ENCODE results near the gene ZSCAN25.
"Not testable (repeated sequence)": the region's sequence is repeated elsewhere in the genome, so short reads cannot be mapped to it uniquely, and the experiment has no call there.

The ZSCAN25 gene

DNA sequence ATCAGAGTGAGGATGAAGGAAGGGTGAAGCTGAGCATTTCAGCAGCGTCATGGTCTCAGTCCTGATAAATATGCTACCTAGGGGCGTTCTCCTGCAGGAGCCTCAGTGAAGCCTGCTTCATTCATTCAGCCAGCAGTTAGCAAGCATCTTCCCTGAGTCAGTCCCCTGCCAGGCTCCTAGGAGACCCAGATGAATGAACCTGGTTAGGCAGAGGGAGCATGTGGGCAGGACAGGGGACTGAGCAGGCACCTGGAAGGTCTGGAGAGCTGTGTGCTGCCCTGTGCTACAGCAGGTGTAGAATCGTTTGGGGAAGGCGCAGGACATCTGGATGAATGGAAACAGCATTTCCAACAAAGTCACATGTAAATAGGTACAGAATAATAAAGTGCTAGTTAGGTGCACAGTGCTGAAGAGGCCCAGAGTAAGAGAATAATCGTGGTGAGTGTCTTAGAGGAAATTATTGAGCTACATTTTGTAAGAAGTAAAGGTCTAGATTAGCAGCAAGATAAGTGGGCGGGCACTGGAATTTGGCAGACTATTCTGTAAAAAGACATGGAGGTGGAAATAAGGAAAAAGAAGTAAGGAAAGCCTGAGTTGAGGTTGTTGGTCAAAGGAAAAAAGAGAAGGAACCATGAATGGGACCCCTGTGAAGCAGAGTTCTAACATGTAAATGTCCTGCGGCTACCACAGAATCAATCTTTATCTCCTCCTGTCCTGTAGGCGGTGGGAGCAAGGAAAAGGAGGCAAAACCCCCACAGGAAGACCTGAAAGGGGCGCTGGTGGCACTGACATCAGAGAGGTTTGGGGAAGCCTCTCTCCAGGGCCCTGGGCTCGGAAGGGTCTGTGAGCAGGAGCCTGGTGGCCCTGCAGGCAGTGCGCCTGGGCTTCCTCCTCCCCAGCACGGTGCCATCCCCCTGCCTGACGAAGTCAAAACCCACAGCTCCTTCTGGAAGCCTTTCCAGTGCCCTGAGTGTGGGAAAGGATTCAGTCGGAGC, 12.0 kb downstream of the ZSCAN25 start:
- WGBS (ENCODE audit: extremely low coverage, insufficient coverage, low lambda C conversion rate), result no CpG with 5 or more reads among the region's 14 CpGs
- H3K23ac ChIP-seq (ENCODE audit: low read length), result no peak overlapping the region
- H2AK5ac ChIP-seq (ENCODE audit: low read length), result no peak overlapping the region
- no peak overlapping the region for H3K4ac ChIP-seq (ENCODE audit: low read depth, low read length)
- H3K79me1 ChIP-seq (ENCODE audit: low read length), result no peaks in the 10 kb centered on the region
- no peaks in the 10 kb centered on the region for H3K4me1 ChIP-seq (ENCODE audit: control insufficient read depth, low read depth, low read length)
- H3K9ac ChIP-seq (ENCODE audit: low read length), result no peak overlapping the region
- no peak overlapping the region for H3K56ac ChIP-seq (ENCODE audit: low read length)
- no peak overlapping the region for H2BK15ac ChIP-seq (replicated peaks; ENCODE audit: low read depth)
- no peaks in the 10 kb centered on the region for H3K79me2 ChIP-seq (ENCODE audit: control insufficient read depth, insufficient read depth, low read length)
- no peak overlapping the region for H2BK5ac ChIP-seq (ENCODE audit: low read length)
- peak; percentile 7 for DNase-seq
- H3K4me3 ChIP-seq (ENCODE audit: low read length), result no peak overlapping the region
- H4K8ac ChIP-seq (ENCODE audit: low read depth, low read length), result no peak overlapping the region
- H2BK120ac ChIP-seq (ENCODE audit: low read depth, low read length), result no peak overlapping the region
- H4K5ac ChIP-seq (ENCODE audit: low read length), result no peak overlapping the region
- H3K18ac ChIP-seq (ENCODE audit: low read length), result no peak overlapping the region
- H3K27ac ChIP-seq (ENCODE audit: low read depth, low read length), result no peak overlapping the region
- peaks cover 12% of the 10 kb centered on the region for H3K36me3 ChIP-seq (ENCODE audit: control insufficient read depth, insufficient read depth, low read length)
- H3K27me3 ChIP-seq (ENCODE audit: insufficient read depth, low read length, poor library complexity), result no peaks in the 10 kb centered on the region
- no peak overlapping the region for H3K4me2 ChIP-seq (ENCODE audit: low read length)

DNA sequence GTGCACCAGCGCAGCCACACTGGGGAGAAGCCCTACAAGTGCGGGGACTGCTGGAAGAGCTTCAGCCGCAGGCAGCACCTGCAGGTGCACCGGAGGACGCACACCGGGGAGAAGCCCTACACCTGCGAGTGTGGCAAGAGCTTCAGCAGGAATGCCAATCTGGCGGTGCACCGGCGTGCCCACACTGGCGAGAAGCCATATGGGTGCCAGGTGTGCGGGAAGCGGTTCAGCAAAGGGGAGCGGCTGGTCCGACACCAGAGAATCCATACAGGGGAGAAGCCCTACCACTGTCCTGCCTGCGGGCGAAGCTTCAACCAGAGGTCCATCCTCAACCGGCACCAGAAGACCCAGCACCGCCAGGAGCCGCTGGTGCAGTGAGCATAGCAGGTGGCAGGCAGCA, 12.9 kb downstream of the ZSCAN25 start:
- no peak overlapping the region for H3K18ac ChIP-seq (ENCODE audit: low read length)
- no peak overlapping the region for H4K5ac ChIP-seq (ENCODE audit: low read length)
- H4K8ac ChIP-seq (ENCODE audit: low read depth, low read length), result no peak overlapping the region
- no peak overlapping the region for H2AK5ac ChIP-seq (ENCODE audit: low read length)
- no peak overlapping the region for H3K4ac ChIP-seq (ENCODE audit: low read depth, low read length)
- H3K36me3 ChIP-seq (ENCODE audit: control insufficient read depth, insufficient read depth, low read length), result peaks cover 12% of the 10 kb centered on the region
- H3K9ac ChIP-seq (ENCODE audit: low read length), result no peak overlapping the region
- H3K27ac ChIP-seq (ENCODE audit: low read depth, low read length), result no peak overlapping the region
- no peaks in the 10 kb centered on the region for H3K4me1 ChIP-seq (ENCODE audit: control insufficient read depth, low read depth, low read length)
- H2BK120ac ChIP-seq (ENCODE audit: low read depth, low read length), result no peak overlapping the region
- no CpG with 5 or more reads among the region's 20 CpGs for WGBS (ENCODE audit: extremely low coverage, insufficient coverage, low lambda C conversion rate)
- no peak for DNase-seq
- H2BK15ac ChIP-seq (replicated peaks; ENCODE audit: low read depth), result no peak overlapping the region
- H3K4me3 ChIP-seq (ENCODE audit: low read length), result no peak overlapping the region
- H3K79me2 ChIP-seq (ENCODE audit: control insufficient read depth, insufficient read depth, low read length), result no peaks in the 10 kb centered on the region
- H3K79me1 ChIP-seq (ENCODE audit: low read length), result no peaks in the 10 kb centered on the region
- H2BK5ac ChIP-seq (ENCODE audit: low read length), result no peak overlapping the region
- no peaks in the 10 kb centered on the region for H3K27me3 ChIP-seq (ENCODE audit: insufficient read depth, low read length, poor library complexity)
- no peak overlapping the region for H3K4me2 ChIP-seq (ENCODE audit: low read length)
- H3K23ac ChIP-seq (ENCODE audit: low read length), result no peak overlapping the region
- no peak overlapping the region for H3K56ac ChIP-seq (ENCODE audit: low read length)

DNA sequence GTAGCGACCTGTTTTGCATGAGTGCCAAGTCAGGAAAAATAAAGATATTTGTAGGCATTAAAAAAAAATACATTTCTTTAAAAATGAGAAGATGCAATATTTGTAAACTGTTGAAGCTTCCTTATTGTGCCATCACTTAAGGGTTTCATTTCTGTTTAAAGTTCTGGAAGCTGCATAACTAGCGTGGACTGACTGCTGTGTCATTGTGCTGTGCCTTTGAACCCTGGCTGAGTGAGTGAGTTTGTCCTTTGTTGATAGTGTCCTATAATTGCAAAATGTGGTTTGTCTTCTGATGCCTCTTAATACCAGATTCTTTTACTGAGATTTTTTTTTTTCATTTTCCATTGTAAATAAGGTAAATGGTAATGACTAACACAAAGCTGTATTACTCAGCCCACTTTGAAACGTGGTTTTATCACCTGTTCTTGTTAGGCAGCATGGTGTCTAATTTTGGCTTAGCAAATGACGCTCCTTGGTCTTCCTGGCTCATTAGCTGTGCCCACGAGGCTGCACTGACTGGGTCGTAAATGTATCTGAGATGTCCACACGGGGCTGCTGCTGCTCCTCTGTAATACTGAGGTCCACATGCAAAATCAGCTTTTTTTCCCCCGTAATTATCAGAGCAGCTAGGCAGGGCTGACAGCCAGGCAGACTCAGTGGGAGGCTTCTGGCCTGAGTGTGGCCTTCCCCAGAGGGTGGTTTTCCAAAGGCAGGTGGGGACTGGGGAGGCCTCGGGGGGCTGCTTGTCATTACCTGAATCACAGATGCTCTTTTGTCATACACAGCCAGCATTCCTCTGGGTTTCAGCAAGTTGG, 14.8 kb downstream of the ZSCAN25 start:
- H2AK5ac ChIP-seq (ENCODE audit: low read length), result no peak overlapping the region
- no peaks in the 10 kb centered on the region for H3K27me3 ChIP-seq (ENCODE audit: insufficient read depth, low read length, poor library complexity)
- DNase-seq, result peak; percentile 43
- no peak overlapping the region for H3K56ac ChIP-seq (ENCODE audit: low read length)
- peaks cover 4% of the 10 kb centered on the region for H3K36me3 ChIP-seq (ENCODE audit: control insufficient read depth, insufficient read depth, low read length)
- H3K23ac ChIP-seq (ENCODE audit: low read length), result no peak overlapping the region
- H3K9ac ChIP-seq (ENCODE audit: low read length), result no peak overlapping the region
- H4K5ac ChIP-seq (ENCODE audit: low read length), result no peak overlapping the region
- H4K8ac ChIP-seq (ENCODE audit: low read depth, low read length), result no peak overlapping the region
- no peak overlapping the region for H3K4me3 ChIP-seq (ENCODE audit: low read length)
- H2BK15ac ChIP-seq (replicated peaks; ENCODE audit: low read depth), result no peak overlapping the region
- no peaks in the 10 kb centered on the region for H3K79me1 ChIP-seq (ENCODE audit: low read length)
- H3K4me2 ChIP-seq (ENCODE audit: low read length), result no peak overlapping the region
- H3K27ac ChIP-seq (ENCODE audit: low read depth, low read length), result no peak overlapping the region
- no peaks in the 10 kb centered on the region for H3K79me2 ChIP-seq (ENCODE audit: control insufficient read depth, insufficient read depth, low read length)
- H3K4me1 ChIP-seq (ENCODE audit: control insufficient read depth, low read depth, low read length), result no peaks in the 10 kb centered on the region
- WGBS (ENCODE audit: extremely low coverage, insufficient coverage, low lambda C conversion rate), result no CpG with 5 or more reads among the region's 9 CpGs
- no peak overlapping the region for H3K18ac ChIP-seq (ENCODE audit: low read length)
- H3K4ac ChIP-seq (ENCODE audit: low read depth, low read length), result no peak overlapping the region
- H2BK5ac ChIP-seq (ENCODE audit: low read length), result no peak overlapping the region
- H2BK120ac ChIP-seq (ENCODE audit: low read depth, low read length), result no peak overlapping the region

- H3K4ac ChIP-seq (ENCODE audit: low read depth, low read length); H3K79me2 ChIP-seq (ENCODE audit: control insufficient read depth, insufficient read depth, low read length); H3K36me3 ChIP-seq (ENCODE audit: control insufficient read depth, insufficient read depth, low read length); H3K27me3 ChIP-seq (ENCODE audit: insufficient read depth, low read length, poor library complexity); H3K18ac ChIP-seq (ENCODE audit: low read length); H2BK5ac ChIP-seq (ENCODE audit: low read length); H2BK15ac ChIP-seq (replicated peaks; ENCODE audit: low read depth); H2AK5ac ChIP-seq (ENCODE audit: low read length); H3K4me2 ChIP-seq (ENCODE audit: low read length); H3K79me1 ChIP-seq (ENCODE audit: low read length); H2BK120ac ChIP-seq (ENCODE audit: low read depth, low read length); H3K4me1 ChIP-seq (ENCODE audit: control insufficient read depth, low read depth, low read length); H3K23ac ChIP-seq (ENCODE audit: low read length); H4K8ac ChIP-seq (ENCODE audit: low read depth, low read length); H3K56ac ChIP-seq (ENCODE audit: low read length); H4K5ac ChIP-seq (ENCODE audit: low read length); H3K9ac ChIP-seq (ENCODE audit: low read length); H3K27ac ChIP-seq (ENCODE audit: low read depth, low read length); DNase-seq; H3K4me3 ChIP-seq (ENCODE audit: low read length): not testable (repeated sequence)
- no CpG with 5 or more reads among the region's 2 CpGs for WGBS (ENCODE audit: extremely low coverage, insufficient coverage, low lambda C conversion rate)
These were observed 20.7 kb downstream of the ZSCAN25 start for GRCh38 chr7:99637414-99637813.

DNA sequence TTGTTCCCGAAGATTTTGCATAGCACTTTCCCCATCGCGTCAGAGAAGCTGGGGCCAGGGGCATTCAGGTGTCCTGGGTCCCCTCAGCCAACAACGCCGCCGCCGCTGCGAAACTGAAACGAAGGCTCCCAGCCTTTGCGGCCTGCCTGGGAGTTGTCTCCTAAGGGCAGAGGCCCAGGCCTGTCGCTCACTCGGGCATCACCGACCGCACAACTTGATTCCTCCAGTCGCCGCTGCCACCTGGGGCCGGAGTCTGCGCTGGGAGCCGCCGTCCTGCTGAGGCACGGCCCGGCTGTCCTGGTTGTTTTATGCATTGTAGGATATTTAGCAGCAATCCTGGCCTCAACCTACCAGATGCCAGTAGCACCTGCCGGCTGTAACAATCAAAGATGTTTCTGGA, 22.0 kb downstream of the ZSCAN25 start:
- no CpG with 5 or more reads among the region's 23 CpGs for WGBS (ENCODE audit: extremely low coverage, insufficient coverage, low lambda C conversion rate)
- no peak overlapping the region for H3K4me2 ChIP-seq (ENCODE audit: low read length)
- no peaks in the 10 kb centered on the region for H3K36me3 ChIP-seq (ENCODE audit: control insufficient read depth, insufficient read depth, low read length)

More for the DNA sequence above, 22.0 kb downstream of the ZSCAN25 start:
- H3K23ac ChIP-seq (ENCODE audit: low read length), result no peak overlapping the region
- no peaks in the 10 kb centered on the region for H3K79me1 ChIP-seq (ENCODE audit: low read length)
- H2AK5ac ChIP-seq (ENCODE audit: low read length), result no peak overlapping the region
- no peak overlapping the region for H3K4me3 ChIP-seq (ENCODE audit: low read length)
- H2BK120ac ChIP-seq (ENCODE audit: low read depth, low read length), result no peak overlapping the region
- no peaks in the 10 kb centered on the region for H3K4me1 ChIP-seq (ENCODE audit: control insufficient read depth, low read depth, low read length)
- no peak overlapping the region for H4K5ac ChIP-seq (ENCODE audit: low read length)
- no peak overlapping the region for H2BK5ac ChIP-seq (ENCODE audit: low read length)
- H2BK15ac ChIP-seq (replicated peaks; ENCODE audit: low read depth), result no peak overlapping the region
- H3K56ac ChIP-seq (ENCODE audit: low read length), result no peak overlapping the region
- no peak overlapping the region for H3K9ac ChIP-seq (ENCODE audit: low read length)
- H3K18ac ChIP-seq (ENCODE audit: low read length), result no peak overlapping the region
- no peak overlapping the region for H3K27ac ChIP-seq (ENCODE audit: low read depth, low read length)
- H3K4ac ChIP-seq (ENCODE audit: low read depth, low read length), result no peak overlapping the region
- H4K8ac ChIP-seq (ENCODE audit: low read depth, low read length), result no peak overlapping the region
- H3K79me2 ChIP-seq (ENCODE audit: control insufficient read depth, insufficient read depth, low read length), result no peaks in the 10 kb centered on the region
- no peaks in the 10 kb centered on the region for H3K27me3 ChIP-seq (ENCODE audit: insufficient read depth, low read length, poor library complexity)
- DNase-seq, result no peak
